K562 (cell line): Measurements from ENCODE around the gene ELK1. TPM values are rescaled to one million over a fixed set of nuclear protein-coding genes. Genes with fewer than 3 reads are reported as not detected.

ENCODE experiments used
- BHLHE40 ChIP-seq: IDR thresholded peaks from 2 replicates; pipeline ENCODE4 v1.6.1; 2011; ENCODE audit warnings: low read length, improper control_type of control experiment
- HDAC8 ChIP-seq: fragments of 450-650 bp; IDR thresholded peaks from 2 replicates; pipeline ENCODE4 v1.6.1; 2016; ENCODE audit warnings: mild to moderate bottlenecking, missing genetic modification characterization, moderate library complexity, missing compliant biosample characterization
- HDGF ChIP-seq: fragments of 450-650 bp; IDR thresholded peaks from 2 replicates; pipeline ENCODE4 v1.6.1; 2016
- PYGO2 ChIP-seq: fragments of 450-650 bp; IDR thresholded peaks from 2 replicates; pipeline ENCODE4 v1.6.1; 2016; ENCODE audit warnings: mild to moderate bottlenecking, missing genetic modification characterization, moderate library complexity, missing compliant biosample characterization
- YBX1 ChIP-seq: fragments of 450-650 bp; IDR thresholded peaks from 2 replicates; pipeline ENCODE4 v1.7.1; 2016; ENCODE audit warnings: mild to moderate bottlenecking
- ZNF121 ChIP-seq: sonication (generic); formaldehyde crosslinking; conservative IDR thresholded peaks from 2 replicates; pipeline ENCODE4 v1.8.0; 2022; ENCODE audit warnings: missing genetic modification reagents
- ZNF263 ChIP-seq: sonication (generic); formaldehyde crosslinking; IDR thresholded peaks from 2 replicates; pipeline ENCODE4 v1.8.0; 2022; ENCODE audit warnings: mild to moderate bottlenecking, missing genetic modification reagents, borderline replicate concordance
- ZNF407 ChIP-seq: fragments of 450-650 bp; IDR thresholded peaks from 2 replicates; pipeline ENCODE4 v1.6.1; 2016; ENCODE audit warnings: low read depth
- ZNF408 ChIP-seq: fragments of 250-450 bp; sonication (Bioruptor Pico); IDR thresholded peaks from 2 replicates; pipeline ENCODE4 v1.4.0; 2020; ENCODE audit warnings: low read depth, mild to moderate bottlenecking, moderate library complexity
- ZNF512 ChIP-seq: IDR thresholded peaks from 2 replicates; pipeline ENCODE4 v1.6.1; 2016; ENCODE audit warnings: missing genetic modification characterization, missing compliant biosample characterization
- ZNF518B ChIP-seq: fragments of 250-450 bp; sonication (Bioruptor Pico); IDR thresholded peaks from 2 replicates; pipeline ENCODE4 v1.5.0; 2021; ENCODE audit warnings: mild to moderate bottlenecking, moderate library complexity
- ZNF57 ChIP-seq: fragments of 450-650 bp; formaldehyde crosslinking; IDR thresholded peaks from 2 replicates; pipeline ENCODE4 v1.4.0; 2020; ENCODE audit warnings: mild to moderate bottlenecking, moderate library complexity
- polyA plus RNA-seq, 8 experiments: library from polyadenylated mRNA; depleted of rRNA in 4 of 8; stranded (reverse) in 5 of 8; unstranded in 3 of 8; fragments of >200 nt; fragmentation: Nextera tagmentation in 2 of 8; fragmentation: Illumina TruSeq in 1 of 8; extraction: Ambion mirVana in 2 of 8; extraction: Trizol in 1 of 8; gene quantifications; 2 replicates each; pipeline versions ENCODE4 v1.2.1 to v1.2.3, GENCODE V29; 2011 to 2014; ENCODE audit warnings: inconsistent platforms in 1 of 8, missing spikeins in 1 of 8
- total RNA-seq, 7 experiments: library from RNA; depleted of rRNA in 6 of 7; stranded (reverse); fragments of >200 nt in 6 of 7; fragmentation: Illumina TruSeq in 2 of 7; extraction: Trizol in 2 of 7; gene quantifications; 2 replicates each; pipeline versions ENCODE4 v1.2.1 to v1.2.3, GENCODE V29; 2011 to 2021; ENCODE audit warnings: low replicate concordance in 1 of 7

The ELK1 gene
- total and polyA plus RNA-seq, 9 of the 15 experiments (the other 6 are each of a cell fraction or from before 2014, with no cell fraction given) = 4.4 to 74.9 (median 26.5) TPM

DNA sequence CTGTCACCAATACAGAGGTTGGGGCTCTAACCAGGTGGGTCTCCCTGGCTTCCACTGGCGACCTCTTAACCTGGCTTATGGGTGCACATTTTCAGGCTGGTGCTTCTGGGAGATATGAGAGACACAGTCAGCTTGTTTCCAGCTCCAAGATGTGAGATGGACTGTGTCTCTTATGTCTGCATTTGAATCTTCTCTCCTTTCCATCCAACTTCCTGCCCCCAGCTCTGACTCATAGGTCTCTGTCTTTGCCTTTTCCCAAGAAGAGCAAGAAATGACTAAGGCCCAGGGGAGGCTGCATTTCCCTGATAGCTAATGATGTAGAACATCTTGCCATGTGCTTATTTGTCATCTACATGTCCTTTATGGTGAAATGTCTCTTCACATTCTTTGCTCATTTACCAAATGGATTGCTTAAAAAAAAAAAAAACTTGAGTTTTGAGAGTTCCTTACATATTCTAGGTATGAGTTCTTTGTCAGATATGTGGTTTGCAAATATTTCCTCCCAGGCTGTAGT lies 11.8 kb upstream of the ELK1 start (continued):
- TF ChIP-seq ZNF407 (no peak), ZNF408 (CRISPR knock-in tag) (no peak), HDGF (no peak), YBX1 (no peak), PYGO2 (tag) (no peak), BHLHE40 (no peak), ZNF263 (no peak), ZNF57 (no peak), ZNF121 (CRISPR knock-in tag) (no peak), HDAC8 (tag) (no peak), ZNF518B (CRISPR knock-in tag) (no peak), ZNF512 (tag) (no peak)
